Osteoblast (primary cell): Measurements from ENCODE around the gene FCN3. TPM values are rescaled to one million over a fixed set of nuclear protein-coding genes. Genes with fewer than 3 reads are reported as not detected.

Source experiments
- DNase-seq: peaks from one replicate; pipeline ENCODE4 v3.0.0; 2011; ENCODE audit warnings: low spot score, mixed read lengths; ENCODE audit not compliant: insufficient read length; ENCODE audit errors: missing footprints
- H2AFZ ChIP-seq: 2 replicates; pipeline ENCODE4 v1.6.0; 2011; ENCODE audit warnings: mild to moderate bottlenecking, low read length
- H3K27ac ChIP-seq: 2 replicates; pipeline ENCODE4 v1.5.1; 2011; ENCODE audit warnings: mild to moderate bottlenecking, low read depth, low read length, moderate library complexity
- H3K27me3 ChIP-seq: 2 replicates; pipeline ENCODE4 v1.6.0; 2012; ENCODE audit warnings: mild to moderate bottlenecking, control low read depth, inconsistent platforms, low read length, moderate library complexity; ENCODE audit not compliant: insufficient read depth
- H3K36me3 ChIP-seq: 2 replicates; pipeline ENCODE4 v1.5.1; 2011; ENCODE audit warnings: mild to moderate bottlenecking, low read length, control low read depth, moderate library complexity; ENCODE audit not compliant: insufficient read depth
- H3K4me1 ChIP-seq: 2 replicates; pipeline ENCODE4 v1.5.1; 2011; ENCODE audit warnings: mild to moderate bottlenecking, low read length, control low read depth, moderate library complexity; ENCODE audit not compliant: insufficient read depth
- H3K4me2 ChIP-seq: 2 replicates; pipeline ENCODE4 v1.6.0; 2011; ENCODE audit warnings: mild to moderate bottlenecking, low read length; ENCODE audit not compliant: insufficient read depth
- H3K4me3 ChIP-seq: fragments of 200-600 bp; sonication (generic); 3 replicates; pipeline ENCODE4 v1.5.1; 2012; ENCODE audit warnings: mild to moderate bottlenecking, low read length, inconsistent platforms; ENCODE audit not compliant: insufficient read depth
- H3K79me2 ChIP-seq: 2 replicates; pipeline ENCODE4 v1.6.0; 2012; ENCODE audit warnings: mild to moderate bottlenecking, low read length, control low read depth, inconsistent platforms; ENCODE audit not compliant: insufficient read depth
- H3K9me3 ChIP-seq: 2 replicates; pipeline ENCODE4 v1.5.1; 2011; ENCODE audit warnings: low read depth, low read length, control low read depth
- H4K20me1 ChIP-seq: 2 replicates; pipeline ENCODE4 v1.6.0; 2012; ENCODE audit warnings: mild to moderate bottlenecking, low read length, control low read depth; ENCODE audit not compliant: insufficient read depth
- CTCF ChIP-seq: IDR thresholded peaks from 2 replicates; pipeline ENCODE4 v1.5.1; 2011; ENCODE audit warnings: mild to moderate bottlenecking, low read depth, low read length, moderate library complexity; ENCODE audit errors: extremely low read depth
- total RNA-seq: library from RNA; depleted of rRNA; stranded (reverse); fragments of >200 nt; gene quantifications from 2 replicates; pipeline ENCODE4 v1.2.3, GENCODE V29; 2012

FCN3 gene
- total RNA-seq, 1 donor, result not detected

GRCh38 chr1:27403065-27403726, 28.6 kb upstream of the FCN3 start:
- peak; percentile 93 for DNase-seq
- H3K4me2 ChIP-seq, result peak overlapping the region; percentile 58
- H2AFZ ChIP-seq, result peak overlapping the region; percentile 46
- peak; percentile 24 for TF ChIP-seq CTCF
- H3K79me2 ChIP-seq, result no peaks in the 10 kb centered on the region
- H3K4me1 ChIP-seq, result peaks cover 40% of the 10 kb centered on the region
- H3K27me3 ChIP-seq, result peaks cover 11% of the 10 kb centered on the region
- peak overlapping the region; percentile 38 for H3K27ac ChIP-seq
- no peak overlapping the region for H3K4me3 ChIP-seq
- no peaks in the 10 kb centered on the region for H4K20me1 ChIP-seq
- peaks cover 16% of the 10 kb centered on the region for H3K36me3 ChIP-seq
- H3K9me3 ChIP-seq, result no peaks in the 10 kb centered on the region

GRCh38 chr1:27402349-27402754, 27.7 kb upstream of the FCN3 start:
- peaks cover 10% of the 10 kb centered on the region for H3K36me3 ChIP-seq
- no peak overlapping the region for H2AFZ ChIP-seq
- H3K79me2 ChIP-seq, result no peaks in the 10 kb centered on the region
- peak; percentile 74 for TF ChIP-seq CTCF
- H3K27ac ChIP-seq, result peak overlapping the region; percentile 38
- peaks cover 11% of the 10 kb centered on the region for H3K27me3 ChIP-seq
- H4K20me1 ChIP-seq, result no peaks in the 10 kb centered on the region
- DNase-seq, result peak; percentile 97
- H3K4me1 ChIP-seq, result peaks cover 40% of the 10 kb centered on the region
- no peaks in the 10 kb centered on the region for H3K9me3 ChIP-seq
- H3K4me2 ChIP-seq, result no peak overlapping the region
- H3K4me3 ChIP-seq, result no peak overlapping the region

GRCh38 chr1:27400963-27401341, 26.3 kb upstream of the FCN3 start:
- no peak for TF ChIP-seq CTCF
- Histone ChIP-seq H3K36me3 (no peaks in the 10 kb centered on the region), H3K4me1 (peaks cover 36% of the 10 kb centered on the region), H3K79me2 (no peaks in the 10 kb centered on the region), H3K27ac (no peak overlapping the region), H4K20me1 (no peaks in the 10 kb centered on the region), H3K4me2 (no peak overlapping the region), H3K9me3 (no peaks in the 10 kb centered on the region), H3K4me3 (no peak overlapping the region), H3K27me3 (peaks cover 11% of the 10 kb centered on the region), H2AFZ (no peak overlapping the region)
- DNase-seq, result no peak

- H3K4me3 ChIP-seq, result no peak overlapping the region
- no peaks in the 10 kb centered on the region for H3K36me3 ChIP-seq
- H3K9me3 ChIP-seq, result no peaks in the 10 kb centered on the region
- peaks cover 33% of the 10 kb centered on the region for H3K4me1 ChIP-seq
- no peak for TF ChIP-seq CTCF
- H2AFZ ChIP-seq, result no peak overlapping the region
- no peak overlapping the region for H3K4me2 ChIP-seq
- H3K27ac ChIP-seq, result no peak overlapping the region
- peak; percentile 84 for DNase-seq
- H3K79me2 ChIP-seq, result no peaks in the 10 kb centered on the region
- H4K20me1 ChIP-seq, result no peaks in the 10 kb centered on the region
- peaks cover 11% of the 10 kb centered on the region for H3K27me3 ChIP-seq
Observed at GRCh38 chr1:27400082-27400962, 25.7 kb upstream of the FCN3 start.
